Measurements from ENCODE around the gene CD247. TPM values are rescaled to one million over a fixed set of nuclear protein-coding genes. Genes with fewer than 3 reads are reported as not detected.

CD247 gene
- total and polyA plus RNA-seq, 9 of the 15 experiments (the other 6 are each of a cell fraction or from before 2014, with no cell fraction given) = 0.08 to 0.42 (median 0.28) TPM; not detected in 5

GRCh38 chr1:167434306-167434705 lies 84.0 kb downstream of the CD247 start:
- ChIA-PET POLR2A (interaction anchor here (0.8 kb wide), 1 partner anchor 38 kb away, joined by 3 read pairs; no protein-coding TSS in a partner anchor), CTCF (ENCODE audit: low intra/inter-chr PET ratio) (no interaction called here)
- Histone ChIP-seq H3K4me2 (ENCODE audit: insufficient read depth, low read length) (no peak overlapping the region), H4K20me1 (replicated peaks; ENCODE audit: control insufficient read depth, insufficient read depth, low read length) (no peaks in the 10 kb centered on the region), H3K36me3 (ENCODE audit: control insufficient read depth, insufficient read depth, low read length) (no peaks in the 10 kb centered on the region), H3K9me3 (replicated peaks; ENCODE audit: control insufficient read depth, insufficient read depth, low read depth, low read length) (no peaks in the 10 kb centered on the region), H3K79me2 (ENCODE audit: control insufficient read depth, insufficient read depth, low read length) (no peaks in the 10 kb centered on the region), H2AFZ (ENCODE audit: low read depth, low read length) (no peak overlapping the region), H3K4me3 (no peak overlapping the region), H3K9me1 (ENCODE audit: control insufficient read depth, insufficient read depth, low read length) (no peaks in the 10 kb centered on the region), H3K4me1 (replicated peaks in 1 of 2; ENCODE audit: control insufficient read depth in 2 of 2, insufficient read depth in 2 of 2, low read length in 2 of 2) (peaks cover 0 to 12% of the 10 kb centered on the region in 2 experiments; a peak in 2 of 5 replicates), H3K9ac (ENCODE audit: insufficient read depth in 1 of 2, low read depth in 2 of 2, low read length in 2 of 2) (no peak overlapping the region), H3K27me3 (ENCODE audit: control insufficient read depth in 2 of 2, insufficient read depth in 2 of 2, low read length in 2 of 2) (peaks cover 2 to 9% of the 10 kb centered on the region in 2 experiments; a peak in 3 of 5 replicates), H3K27ac (ENCODE audit: extremely low read depth, low read depth, low read length) (no peak overlapping the region)
- BruUV-seq (replicated peaks) = no TSS peak
- TF ChIP-seq USF1 (CRISPR knock-in tag; IDR thresholded peaks at IDR 0.05) = 0 out of 2 replicates have a peak, but pooled peaks have one; percentile 15
- no peak for TF ChIP-seq TCF7 (IDR thresholded peaks at IDR 0.05; ENCODE audit: borderline replicate concordance)
- 10% methylated on average over 6 of the region's 6 CpGs for WGBS (ENCODE audit: insufficient coverage, low coverage, missing lambda C conversion rate)
- intact Hi-C loops (cut with micrococcal nuclease) (no loop called here), in situ Hi-C loops (cut with MboI) (no loop called here)
- DNase-seq (ENCODE audit: extremely low read depth in 1 of 4, low spot score in 3 of 4) (no peak), ATAC-seq (no peak), FAIRE-seq (no peak)

DNA sequence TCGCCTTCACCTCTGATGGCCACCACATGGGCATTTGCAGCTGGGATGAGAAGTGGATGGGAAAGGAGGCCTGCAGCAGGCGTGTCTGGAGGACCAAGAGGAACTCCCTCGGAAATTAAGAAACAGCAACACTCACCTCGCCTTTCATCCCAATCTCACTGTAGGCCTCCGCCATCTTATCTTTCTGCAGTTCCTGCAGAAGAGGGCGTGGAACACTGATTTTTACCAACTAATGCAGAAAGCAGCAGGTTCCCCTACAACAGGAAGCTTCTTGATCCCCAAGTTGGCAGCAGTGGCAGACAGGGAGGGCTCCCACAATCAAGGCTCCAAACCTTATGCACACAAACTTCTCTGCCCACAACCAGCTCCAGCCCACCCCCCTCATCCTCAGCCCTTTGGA lies 84.4 kb downstream of the CD247 start:
- Histone ChIP-seq H3K27me3 (ENCODE audit: control insufficient read depth in 2 of 2, insufficient read depth in 2 of 2, low read length in 2 of 2) (peaks cover 2 to 6% of the 10 kb centered on the region in 2 experiments; a peak in 2 of 5 replicates), H3K9ac (ENCODE audit: insufficient read depth in 1 of 2, low read depth in 2 of 2, low read length in 2 of 2) (no peak overlapping the region), H3K79me2 (ENCODE audit: control insufficient read depth, insufficient read depth, low read length) (no peaks in the 10 kb centered on the region), H4K20me1 (replicated peaks; ENCODE audit: control insufficient read depth, insufficient read depth, low read length) (no peaks in the 10 kb centered on the region), H3K36me3 (ENCODE audit: control insufficient read depth, insufficient read depth, low read length) (no peaks in the 10 kb centered on the region), H3K9me3 (replicated peaks; ENCODE audit: control insufficient read depth, insufficient read depth, low read depth, low read length) (no peaks in the 10 kb centered on the region), H2AFZ (ENCODE audit: low read depth, low read length) (no peak overlapping the region), H3K4me3 (no peak overlapping the region), H3K9me1 (ENCODE audit: control insufficient read depth, insufficient read depth, low read length) (no peaks in the 10 kb centered on the region), H3K4me1 (replicated peaks in 1 of 2; ENCODE audit: control insufficient read depth in 2 of 2, insufficient read depth in 2 of 2, low read length in 2 of 2) (peaks cover 0 to 8% of the 10 kb centered on the region in 2 experiments; a peak in 2 of 5 replicates), H3K27ac (ENCODE audit: extremely low read depth, low read depth, low read length) (no peak overlapping the region), H3K4me2 (ENCODE audit: insufficient read depth, low read length) (no peak overlapping the region)
- in situ Hi-C loops (cut with MboI) (no loop called here), intact Hi-C loops (cut with micrococcal nuclease) (no loop called here)
- 29% methylated on average over 6 of the region's 6 CpGs for WGBS (ENCODE audit: insufficient coverage, low coverage, missing lambda C conversion rate)
- FAIRE-seq (no peak), ATAC-seq (no peak), DNase-seq (ENCODE audit: extremely low read depth in 1 of 4, low spot score in 3 of 4) (peak in 1 of 4 experiments; percentile 12)
- ChIA-PET POLR2A (interaction anchor here (0.8 to 1.0 kb wide), 2 partner anchors 37 to 186 kb away, joined by 3 to 6 read pairs; no protein-coding TSS in a partner anchor), CTCF (ENCODE audit: low intra/inter-chr PET ratio) (no interaction called here)
- no peak for TF ChIP-seq ZNF586 (CRISPR knock-in tag; conservative IDR thresholded peaks at IDR 0.05)
- peak in 1 of 3 experiments; percentile 56 for TF ChIP-seq YY1 (IDR thresholded peaks at IDR 0.05; ENCODE audit: borderline replicate concordance in 1 of 3, control insufficient read depth in 1 of 3, extremely low read depth in 1 of 3, insufficient read depth in 3 of 3, insufficient read length in 1 of 3, insufficient replicate concordance in 2 of 3, low read depth in 1 of 3, low read length in 2 of 3)
- no peak for TF ChIP-seq HMGN3 (IDR thresholded peaks at IDR 0.05; ENCODE audit: borderline replicate concordance, extremely low read depth, insufficient read length, low read depth, low read length)
- no peak for TF ChIP-seq BRD4 (IDR thresholded peaks at IDR 0.05)
- no peak for TF ChIP-seq RBBP5 (IDR thresholded peaks at IDR 0.05; ENCODE audit: borderline replicate concordance, insufficient read depth, low read length, poor library complexity, severe bottlenecking)
- 0 out of 4 replicates have a peak, but pooled peaks of 1 of the 2 experiments have one; percentile 6 for TF ChIP-seq RAD21 (CRISPR knock-in tag; conservative IDR thresholded peaks at IDR 0.05 in 1 of 2, IDR thresholded peaks at IDR 0.05 in 1 of 2)
- BruUV-seq (replicated peaks) = no TSS peak
